TTC549 (cell line): ENCODE measurements around the gene FAHD1.

ENCODE experiments used
- FAIRE-seq: peaks from 2 replicates; lab custom pipeline; 2012; peaks lifted over from hg19 to GRCh38; lab: Jason Lieb, UNC

Gene FAHD1

DNA sequence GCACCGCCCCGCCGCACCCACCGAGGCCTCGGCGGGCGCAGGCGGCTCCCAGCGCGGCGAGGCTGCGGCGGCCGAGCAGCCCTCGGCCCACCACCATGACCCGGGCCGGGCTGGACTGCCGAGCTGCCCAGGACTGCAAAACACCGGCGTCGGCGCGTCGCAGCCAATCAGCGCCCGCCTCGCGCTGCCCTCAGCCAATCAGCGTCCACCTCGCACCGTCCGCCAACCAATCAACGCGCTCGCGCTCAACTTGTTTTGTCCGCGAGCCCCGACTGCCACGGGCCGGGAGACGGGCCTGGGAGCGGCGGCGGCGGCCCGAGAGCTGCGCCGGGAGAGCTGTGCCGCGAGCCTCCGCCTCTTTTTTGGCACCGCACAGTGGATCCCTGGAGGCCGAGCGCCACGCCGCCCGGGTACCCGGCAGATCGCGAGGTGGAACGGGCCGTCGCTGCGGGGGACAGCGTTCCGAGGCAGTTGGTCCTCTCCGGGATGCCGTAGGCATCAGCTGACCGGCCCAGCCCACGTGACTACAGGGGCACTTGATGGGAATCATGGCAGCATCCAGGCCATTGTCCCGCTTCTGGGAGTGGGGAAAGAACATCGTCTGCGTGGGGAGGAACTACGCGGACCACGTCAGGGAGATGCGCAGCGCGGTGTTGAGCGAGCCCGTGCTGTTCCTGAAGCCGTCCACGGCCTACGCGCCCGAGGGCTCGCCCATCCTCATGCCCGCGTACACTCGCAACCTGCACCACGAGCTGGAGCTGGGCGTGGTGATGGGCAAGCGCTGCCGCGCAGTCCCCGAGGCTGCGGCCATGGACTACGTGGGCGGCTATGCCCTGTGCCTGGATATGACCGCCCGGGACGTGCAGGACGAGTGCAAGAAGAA lies at the start of gene FAHD1, which contains the start of gene HAGH:
FAHD1 (plus strand) TSS at position 516 of the 883 bp plus-strand sequence; CDS start at position 549, 33 bp downstream.
HAGH (minus strand) TSS at position 135 of the 883 bp plus-strand sequence; CDS start at position 97, 38 bp downstream.
- FAIRE-seq = no peak

DNA sequence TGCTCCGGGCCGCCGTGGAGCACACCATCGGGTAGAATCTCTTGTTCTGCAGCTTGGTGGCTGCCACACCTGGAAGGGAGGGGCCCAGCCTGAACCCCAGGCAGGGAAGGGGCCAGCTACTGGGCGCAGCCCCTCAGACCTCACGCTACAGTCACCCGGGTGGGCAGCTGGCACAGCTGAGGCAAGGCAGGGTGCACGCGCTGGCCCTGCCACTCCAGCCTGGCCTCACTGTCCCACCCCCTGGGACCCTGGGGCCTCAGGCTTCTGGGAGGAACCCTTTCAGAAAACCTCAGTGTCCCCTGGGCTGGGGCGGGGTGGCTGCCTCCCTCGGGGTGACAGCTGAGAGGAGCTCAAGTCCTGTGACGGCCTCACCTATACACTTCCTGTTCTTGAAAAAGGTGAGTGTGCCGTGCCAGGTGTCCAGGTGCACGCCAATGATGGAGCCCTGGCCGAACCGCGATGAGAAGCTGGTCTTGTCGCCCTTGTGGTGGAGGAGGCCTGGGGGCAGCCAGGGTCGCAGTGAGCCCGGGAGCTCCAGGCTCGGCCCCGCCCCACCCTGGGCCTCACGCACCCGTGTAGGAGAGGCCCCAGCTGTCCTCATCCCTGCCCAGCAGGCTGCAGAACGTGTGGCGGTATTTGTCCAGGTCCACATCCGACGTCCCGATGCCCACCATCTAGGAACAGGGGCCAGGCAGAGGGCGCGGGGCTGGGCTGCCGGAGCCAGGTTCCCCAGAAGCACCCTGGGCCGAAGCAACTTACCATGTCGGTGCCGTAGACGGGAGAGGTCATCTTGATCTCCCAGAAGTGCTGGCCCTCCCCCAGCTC lies 49.4 kb upstream of the FAHD1 start:
- FAIRE-seq = no peak

DNA sequence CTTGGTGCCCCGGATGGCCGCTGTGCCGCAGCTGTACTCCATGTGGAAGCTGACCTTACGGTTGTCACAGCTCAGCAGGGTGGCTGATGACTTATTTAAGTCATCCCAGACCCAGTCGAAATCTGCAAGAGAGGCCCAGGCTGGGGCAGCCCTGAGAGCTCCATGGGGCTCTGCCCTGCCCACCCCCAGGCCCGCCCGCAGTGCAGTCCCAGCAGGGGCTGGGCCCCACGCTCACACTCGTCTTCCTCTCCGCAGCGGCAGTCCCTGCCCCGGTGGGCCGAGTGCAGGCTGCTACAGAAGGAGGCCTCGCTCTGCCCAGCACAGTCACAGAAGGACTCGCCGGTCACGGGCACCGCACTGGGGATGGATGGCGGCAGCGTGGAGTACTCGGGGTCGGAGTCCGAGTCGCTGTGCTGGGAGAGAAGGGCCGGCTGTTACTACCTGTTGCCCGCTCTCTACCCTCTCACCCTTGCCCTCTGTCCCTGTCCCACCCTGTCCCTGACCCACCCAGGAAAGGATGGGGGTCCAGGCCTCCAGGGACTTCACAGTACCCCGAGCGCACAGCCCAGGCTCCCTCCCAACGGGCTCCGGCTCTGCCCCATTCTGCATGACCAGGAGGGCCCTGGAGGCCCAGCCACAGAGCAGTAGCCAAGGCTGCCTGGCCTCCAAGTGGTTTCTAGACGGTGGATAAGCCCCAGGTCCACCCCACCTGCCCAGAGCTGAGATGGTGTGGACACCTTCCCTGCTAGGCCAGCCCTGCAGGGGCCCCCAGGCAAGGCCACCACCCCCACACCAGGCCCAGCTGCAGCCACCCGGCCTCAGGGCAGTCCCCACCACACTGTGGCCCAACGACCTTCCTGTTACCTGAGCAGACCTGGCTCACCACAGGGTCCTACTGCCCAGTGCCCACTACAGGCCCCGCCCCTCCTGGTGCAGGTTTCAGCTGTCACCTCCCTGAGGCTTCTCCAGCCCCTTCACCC lies 48.5 kb upstream of the FAHD1 start:
- no peak for FAIRE-seq

DNA sequence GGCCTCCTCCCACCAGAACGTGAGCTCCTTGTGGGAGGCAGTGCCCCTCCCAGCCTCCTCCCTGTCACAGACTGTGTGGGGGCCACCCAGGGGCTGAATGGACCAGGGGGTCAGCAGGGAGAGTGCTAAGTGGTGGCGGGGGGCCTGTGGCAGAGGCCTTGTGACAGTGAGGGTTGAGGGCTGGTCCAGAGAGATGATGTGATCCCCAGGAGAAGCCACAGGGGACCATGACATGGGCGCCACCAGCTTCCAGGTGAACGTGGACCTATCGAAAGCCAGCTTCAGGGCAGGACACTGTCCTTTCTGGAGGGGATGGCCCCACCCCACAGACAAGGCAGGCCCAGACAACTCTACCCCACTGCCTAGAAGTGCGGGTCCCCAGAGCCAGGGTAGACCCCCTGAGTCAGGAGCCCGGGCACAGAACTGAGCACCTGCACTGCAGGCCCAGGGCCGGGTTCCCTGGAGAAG lies 47.7 kb upstream of the FAHD1 start:
- no peak for FAIRE-seq

DNA sequence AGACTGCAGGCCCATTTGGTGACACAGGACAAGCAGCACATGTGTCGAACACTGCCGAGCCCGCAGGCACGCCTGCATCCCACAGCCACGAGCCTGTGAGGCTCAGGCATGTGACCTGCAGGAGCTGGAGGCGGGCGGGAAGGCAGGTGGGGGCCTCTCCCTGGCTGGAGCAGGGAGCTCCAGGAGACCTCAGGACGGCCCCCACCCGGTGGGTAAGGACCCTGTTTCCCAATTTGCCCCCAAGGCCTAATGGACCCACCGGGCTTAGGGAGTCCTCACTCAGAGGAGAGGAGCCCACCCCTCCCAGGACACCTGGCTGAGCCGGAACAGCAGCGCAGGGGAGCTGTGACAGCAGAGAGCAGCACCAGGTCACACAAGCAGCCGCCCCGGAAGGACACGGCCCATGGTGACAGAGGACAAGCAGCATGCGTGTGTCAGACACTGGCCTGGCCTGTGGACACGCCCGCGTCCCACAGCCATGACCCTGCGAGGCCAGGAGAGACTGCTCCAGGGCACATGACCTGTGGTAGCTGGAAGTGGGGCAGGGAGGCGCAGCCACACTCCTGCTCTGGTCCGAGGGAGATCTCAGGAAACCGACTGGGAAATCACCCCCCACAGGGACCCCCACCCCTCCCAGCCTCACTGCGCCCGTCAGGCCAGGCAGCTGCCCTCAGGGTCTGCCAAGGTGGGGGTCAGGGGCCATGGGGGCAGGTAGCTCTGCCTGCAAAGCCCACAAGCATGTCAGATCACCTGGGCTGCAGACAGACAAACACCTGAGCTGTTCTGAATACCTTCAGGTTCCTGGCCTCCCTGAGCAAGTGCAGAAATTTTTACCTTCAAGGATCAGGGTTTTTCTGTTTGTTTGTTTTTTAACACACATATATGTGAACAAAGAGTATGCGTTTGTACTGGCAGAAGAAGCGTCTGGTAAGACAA lies 47.0 kb upstream of the FAHD1 start:
- no peak for FAIRE-seq

DNA sequence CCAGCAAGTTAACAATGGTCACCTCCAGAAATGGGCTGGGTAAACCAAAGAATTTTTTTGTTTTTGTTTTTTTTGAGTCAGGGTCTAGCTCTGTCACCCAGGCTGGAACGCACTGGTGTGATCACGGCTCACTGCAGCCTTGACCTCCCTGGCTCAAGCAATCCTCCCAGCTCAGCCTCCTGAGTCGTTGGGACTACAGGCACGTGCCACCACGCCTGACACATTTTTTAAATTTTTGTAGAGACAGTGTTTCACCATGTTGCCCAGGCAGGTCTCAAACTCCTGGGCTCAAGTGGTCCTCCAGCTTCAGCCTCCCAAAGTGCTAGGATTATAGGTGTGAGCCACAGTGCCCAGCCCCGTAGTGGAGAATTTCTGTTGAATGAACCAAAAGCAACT lies 46.3 kb upstream of the FAHD1 start:
- FAIRE-seq = no peak

DNA sequence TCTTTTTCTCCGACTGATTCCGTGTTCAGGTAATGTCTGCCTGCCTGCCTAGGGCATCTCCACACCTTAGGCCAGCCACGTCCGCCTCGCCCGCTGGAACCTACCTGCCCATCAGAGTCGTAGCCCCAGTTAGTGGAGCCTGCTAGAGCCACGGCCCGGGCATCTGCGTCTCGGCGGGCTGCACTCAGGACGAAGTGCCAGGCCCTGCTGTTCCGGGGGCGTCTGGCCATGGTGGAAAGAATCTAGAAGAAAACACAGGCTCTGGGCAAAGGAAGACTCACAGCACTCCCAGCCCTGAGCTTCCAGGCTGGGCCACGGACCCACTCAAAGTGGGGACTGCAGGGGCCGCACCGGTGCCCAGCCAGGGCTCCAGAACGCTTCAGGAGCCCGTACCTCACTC lies 45.8 kb upstream of the FAHD1 start:
- FAIRE-seq = no peak

DNA sequence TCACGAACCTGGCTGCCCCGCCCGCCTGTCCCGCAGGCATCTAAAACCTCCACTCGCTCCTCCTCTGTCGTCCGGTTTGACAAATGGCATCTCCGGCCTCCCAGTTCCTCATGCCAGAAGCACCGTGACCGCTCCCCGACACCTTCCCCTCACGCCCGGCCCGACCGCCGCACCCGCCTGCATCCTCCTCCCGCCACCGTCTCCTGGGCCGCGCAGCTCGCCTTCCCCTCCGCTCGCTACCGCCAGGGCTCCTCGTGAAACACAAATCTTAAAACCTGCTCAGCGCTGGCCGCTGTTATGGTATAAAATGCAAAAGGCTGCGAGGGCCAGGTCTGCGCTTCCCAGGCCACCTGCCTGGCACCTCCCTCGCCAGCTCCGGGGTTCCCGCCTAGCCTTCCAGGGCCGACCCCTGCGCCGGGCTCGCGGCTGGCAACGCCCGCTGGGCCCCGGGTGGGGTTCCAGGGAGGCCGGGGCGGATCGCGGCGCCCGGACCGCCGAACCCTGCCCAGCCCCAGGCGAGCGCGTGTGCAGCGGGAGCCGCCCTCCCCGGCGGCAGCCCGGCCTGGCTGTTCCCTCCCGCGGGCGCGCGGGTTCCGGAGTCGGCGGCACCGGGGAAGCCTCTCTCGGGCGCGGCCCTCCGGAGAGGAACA lies 45.1 kb upstream of the FAHD1 start:
- no peak for FAIRE-seq

DNA sequence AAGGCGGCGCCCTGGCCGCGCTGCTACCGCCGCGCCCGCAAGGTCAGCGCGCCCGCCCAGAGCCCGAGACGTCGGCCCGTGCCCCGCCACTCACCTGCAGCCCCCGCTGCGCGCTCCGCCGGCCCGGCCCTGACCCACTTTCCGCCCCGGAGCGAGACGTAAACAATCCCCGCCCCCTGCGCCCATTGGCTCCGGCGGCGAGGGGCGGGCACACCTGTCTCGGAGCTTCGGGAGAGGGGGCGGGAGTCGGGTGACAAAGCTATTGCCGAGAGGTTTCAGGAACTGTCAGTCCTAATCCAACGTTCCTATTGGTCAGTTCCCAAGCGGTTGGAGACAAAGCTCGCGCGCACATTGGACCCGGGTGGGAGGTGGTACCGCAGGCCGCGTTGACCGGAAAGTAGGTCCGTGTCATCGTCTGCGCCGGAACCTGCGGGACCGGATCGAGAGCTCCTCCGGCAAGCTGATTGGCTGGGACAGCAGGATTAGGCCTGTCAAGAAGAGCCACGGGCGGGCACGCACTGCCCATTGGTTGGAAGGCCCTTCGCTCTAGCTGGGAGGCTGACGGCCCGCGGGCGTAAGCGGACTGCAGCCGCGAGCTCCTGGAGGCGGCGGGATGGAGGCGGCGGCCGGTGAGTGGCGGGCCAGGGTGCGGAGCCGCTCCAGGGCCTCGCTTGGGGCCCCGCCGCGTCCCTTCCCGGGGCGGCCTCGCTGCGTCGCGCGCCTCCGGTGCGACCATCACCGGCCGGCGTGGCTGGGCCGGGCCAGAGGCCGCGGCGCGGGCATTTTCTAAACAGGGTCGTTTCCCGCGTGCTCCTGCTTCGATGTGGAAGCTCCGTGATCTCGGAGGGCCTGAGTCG lies 44.4 kb upstream of the FAHD1 start, which contains the start of the genes NUBP2 and SPSB3:
NUBP2 (plus strand) TSS at position 553 of the 857 bp plus-strand sequence; CDS start at position 614, 61 bp downstream.
SPSB3 (minus strand) TSS at position 164 of the 857 bp plus-strand sequence. CDS start 1,088 bp downstream, outside the sequence.
- peak; percentile 98 for FAIRE-seq

DNA sequence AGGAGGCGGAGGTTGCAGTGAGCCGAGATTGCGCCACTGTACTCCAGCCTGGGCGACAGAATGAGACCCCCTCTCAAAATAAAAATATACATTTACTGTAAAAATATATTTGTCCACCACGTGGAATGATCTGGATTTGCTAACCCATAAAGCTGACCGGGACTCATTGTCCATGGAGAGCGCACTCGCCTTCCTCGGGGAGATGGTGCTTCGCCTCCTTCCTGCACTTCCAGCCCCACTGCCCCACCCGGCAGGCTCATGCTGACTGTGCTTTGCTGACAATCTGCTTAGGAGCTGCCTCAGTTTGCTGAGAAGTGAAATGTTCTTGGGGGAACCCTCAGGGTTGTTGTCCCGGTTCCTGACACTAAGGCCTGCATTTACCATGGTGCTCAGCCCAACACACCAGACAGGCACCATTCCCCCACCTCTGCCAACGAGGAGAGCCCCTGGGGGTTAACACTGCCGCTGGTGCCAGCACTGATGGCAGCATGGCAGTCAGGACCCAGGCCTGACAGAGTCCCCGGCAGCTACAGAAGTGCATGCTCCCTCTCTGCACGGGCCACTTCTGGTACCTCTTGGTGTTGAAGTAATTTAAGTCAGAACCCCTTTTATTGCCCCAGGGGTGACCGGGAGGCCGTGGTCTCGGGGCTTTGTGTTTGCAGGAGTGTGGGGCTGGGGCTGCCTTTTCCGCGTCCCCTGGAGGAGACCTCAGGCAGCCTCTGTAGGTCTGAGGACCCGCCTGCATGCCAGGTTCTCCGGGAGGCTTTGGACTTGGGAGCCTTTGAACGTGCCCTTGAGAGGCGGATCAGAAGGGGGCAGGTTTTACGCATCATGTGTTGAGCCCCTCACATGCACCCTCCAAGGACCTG lies 41.8 kb upstream of the FAHD1 start:
- no peak for FAIRE-seq

DNA sequence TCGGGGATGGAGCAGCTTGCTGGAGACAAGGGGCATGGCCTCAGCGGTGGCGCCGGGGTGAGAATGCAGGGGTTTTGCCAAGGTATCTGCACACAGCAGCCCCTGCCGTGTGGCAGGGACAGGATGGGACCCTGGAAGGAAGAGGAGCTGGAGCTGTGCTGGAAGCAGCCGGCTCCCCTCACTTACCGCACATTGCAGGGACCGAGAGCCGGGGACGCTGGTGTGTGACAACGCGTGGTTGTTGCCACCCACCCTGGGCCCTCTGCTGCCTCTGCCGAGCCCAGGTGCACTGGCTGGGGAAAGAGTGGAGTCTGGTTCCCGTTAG lies 41.2 kb upstream of the FAHD1 start:
- FAIRE-seq = no peak

DNA sequence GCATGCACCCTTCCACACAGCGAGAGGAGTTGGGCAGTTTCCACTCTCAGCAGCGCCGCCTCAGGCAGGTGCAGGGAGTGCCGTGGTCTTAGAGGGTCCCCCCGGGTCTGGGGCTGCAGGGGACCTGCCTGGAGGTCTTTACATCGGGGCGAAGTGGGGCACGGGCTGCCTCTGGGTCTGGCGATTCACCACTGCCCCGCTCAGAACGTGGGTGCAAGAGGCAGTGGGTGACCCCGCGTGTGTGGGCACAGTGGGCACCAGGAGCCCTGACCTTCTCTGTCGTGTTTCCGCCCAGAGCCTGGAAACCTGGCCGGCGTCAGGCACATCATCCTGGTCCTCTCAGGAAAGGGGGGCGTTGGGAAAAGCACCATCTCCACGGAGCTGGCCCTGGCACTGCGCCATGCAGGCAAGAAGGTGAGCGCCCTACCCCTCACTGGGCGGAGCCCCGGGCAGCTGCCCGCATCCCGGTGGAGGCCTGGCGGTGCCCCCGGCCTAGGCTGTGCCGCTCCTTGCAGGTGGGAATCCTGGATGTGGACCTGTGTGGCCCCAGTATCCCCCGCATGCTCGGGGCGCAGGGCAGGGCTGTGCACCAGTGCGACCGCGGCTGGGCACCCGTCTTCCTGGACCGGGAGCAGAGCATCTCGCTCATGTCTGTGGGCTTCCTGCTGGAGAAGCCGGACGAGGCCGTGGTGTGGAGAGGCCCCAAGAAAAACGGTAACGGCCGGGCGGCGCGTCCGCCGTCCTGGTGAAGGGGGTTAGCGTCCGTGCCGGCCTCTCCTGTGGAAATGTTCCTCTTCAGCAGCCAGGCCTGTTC lies 40.6 kb upstream of the FAHD1 start:
- no peak for FAIRE-seq

DNA sequence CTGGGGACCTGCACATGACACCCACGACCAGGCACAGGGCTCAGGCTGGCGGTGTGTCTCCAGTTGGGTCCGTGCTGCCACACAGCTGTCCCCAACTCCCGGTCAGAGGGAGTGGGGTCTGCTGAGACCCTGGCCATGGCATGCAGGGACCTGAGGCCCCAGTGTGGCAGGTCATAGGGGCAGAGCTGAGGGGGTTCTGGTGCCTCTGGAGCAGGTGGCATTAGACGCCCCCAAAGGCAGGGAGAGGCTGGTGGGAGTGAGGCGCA lies 40.0 kb upstream of the FAHD1 start:
- no peak for FAIRE-seq

DNA sequence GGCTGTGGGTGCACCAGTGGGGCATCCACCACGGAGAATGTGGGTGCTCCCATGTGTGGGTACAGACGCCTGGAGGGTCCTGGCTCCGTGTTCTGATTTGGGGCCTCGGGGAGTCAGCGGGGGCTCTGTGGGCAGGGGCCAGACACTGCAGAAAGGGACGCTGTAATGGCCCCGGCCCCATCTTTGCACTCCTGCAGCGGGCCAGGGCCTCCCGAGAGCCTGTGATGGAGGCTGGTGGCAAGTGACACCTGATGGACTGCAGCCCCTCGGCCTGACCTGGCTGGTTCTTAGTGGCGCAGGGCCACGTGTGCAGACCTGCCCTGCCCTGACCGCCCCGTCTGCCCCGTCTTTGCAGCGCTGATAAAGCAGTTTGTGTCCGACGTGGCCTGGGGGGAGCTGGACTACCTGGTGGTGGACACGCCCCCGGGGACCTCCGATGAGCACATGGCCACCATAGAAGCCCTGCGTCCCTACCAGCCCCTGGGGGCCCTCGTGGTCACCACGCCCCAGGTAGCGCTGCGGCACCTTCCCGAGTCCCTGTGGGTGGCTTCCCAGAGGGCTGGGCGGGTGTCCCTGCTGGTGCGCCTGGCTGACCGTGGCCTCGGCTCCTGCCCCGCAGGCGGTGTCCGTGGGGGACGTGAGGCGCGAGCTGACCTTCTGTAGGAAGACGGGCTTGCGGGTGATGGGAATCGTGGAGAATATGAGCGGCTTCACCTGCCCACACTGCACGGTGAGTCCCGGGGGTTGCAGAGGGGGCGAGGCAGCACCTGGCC lies 39.5 kb upstream of the FAHD1 start:
- no peak for FAIRE-seq

DNA sequence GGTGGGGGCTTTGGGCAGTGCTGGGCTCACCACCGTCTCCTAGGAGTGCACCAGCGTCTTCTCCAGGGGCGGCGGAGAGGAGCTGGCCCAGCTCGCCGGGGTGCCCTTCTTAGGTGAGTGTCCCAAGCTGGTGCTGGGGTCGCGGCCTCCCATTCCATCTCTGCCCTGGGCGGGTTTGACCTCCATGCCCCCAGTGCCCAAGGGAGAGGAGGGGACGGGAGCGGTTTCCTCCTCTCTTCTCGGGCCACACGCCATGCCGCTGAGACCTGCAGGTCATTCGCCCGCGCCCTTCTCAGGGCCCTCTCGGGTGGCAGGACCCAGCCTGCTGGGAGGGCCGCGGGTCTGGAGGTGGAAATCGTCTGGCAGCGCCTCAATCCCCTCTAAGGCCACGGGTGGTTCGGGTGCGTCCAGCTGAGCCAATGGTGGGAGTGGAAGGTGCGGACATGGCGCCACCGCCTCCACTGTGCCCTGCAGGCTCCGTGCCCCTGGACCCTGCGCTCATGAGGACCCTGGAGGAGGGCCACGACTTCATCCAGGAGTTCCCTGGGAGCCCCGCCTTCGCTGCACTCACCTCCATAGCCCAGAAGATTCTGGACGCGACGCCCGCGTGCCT lies 38.8 kb upstream of the FAHD1 start:
- no peak for FAIRE-seq

DNA sequence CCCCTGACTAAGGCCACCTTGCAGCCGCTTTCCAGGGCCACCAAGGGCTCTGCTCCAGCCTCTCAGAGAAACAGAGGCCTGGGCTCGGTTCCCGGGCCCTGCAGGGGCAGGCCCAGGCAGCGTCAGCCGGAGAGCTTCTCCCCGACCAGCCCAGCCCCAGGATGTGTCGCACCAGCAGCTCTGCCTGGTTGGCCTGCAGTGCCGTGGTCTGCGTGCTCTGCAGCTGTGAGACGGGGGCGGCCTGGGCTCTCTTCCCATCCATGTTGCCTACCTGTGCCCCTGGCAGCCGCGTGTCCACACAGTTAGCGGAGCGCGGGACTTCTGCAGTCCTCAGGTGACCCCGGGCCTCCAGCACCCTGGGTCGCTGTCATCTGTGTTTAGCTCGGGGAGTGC lies 38.3 kb upstream of the FAHD1 start:
- FAIRE-seq = no peak
